Esophagus squamous epithelium (tissue), 4 donors: ENCODE measurements around the gene LDLRAD4.

ENCODE experiments used
- POLR2A ChIP-seq, 4 donors: fragments of 450-650 bp; IDR thresholded peaks; one replicate each; pipeline ENCODE4 v1.6.1; 2017; ENCODE audit warnings: antibody characterized with exemption in 4 of 4, mild to moderate bottlenecking in 4 of 4, moderate library complexity in 3 of 4
- TF ChIP-seq, protein P1 (sequence below), 6 experiments: fragments of 450-650 bp in 4 of 6; fragments of 200-600 bp in 2 of 6; sonication (generic) in 2 of 6; IDR thresholded peaks; one replicate each; pipeline ENCODE4 v1.5.1; 2016 to 2019; ENCODE audit warnings: antibody characterized with exemption in 6 of 6, mild to moderate bottlenecking in 4 of 6, moderate library complexity in 4 of 6

DNA sequence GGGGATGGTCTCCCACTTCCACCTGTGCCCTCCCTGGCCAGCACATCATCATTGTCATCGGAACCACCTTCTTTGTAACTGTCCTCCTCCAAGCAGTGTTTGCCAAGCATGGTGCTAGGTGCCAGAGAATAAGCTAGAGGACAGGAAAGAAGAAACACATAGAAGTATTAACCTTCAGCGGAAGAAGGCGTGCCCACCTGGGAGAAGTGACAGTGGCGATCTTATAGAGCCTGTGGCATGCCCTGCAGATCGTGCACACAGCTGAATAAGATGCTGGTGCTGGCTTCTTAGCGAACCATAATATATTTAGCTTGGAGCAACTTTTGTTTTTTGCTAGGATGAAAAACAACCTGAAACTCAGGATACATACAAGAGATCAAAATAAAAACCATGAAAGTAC is 359.8 kb downstream of the LDLRAD4 start:
- no peak for TF ChIP-seq POLR2A (IDR thresholded peaks at IDR 0.05)
- TF ChIP-seq, protein P1, sequence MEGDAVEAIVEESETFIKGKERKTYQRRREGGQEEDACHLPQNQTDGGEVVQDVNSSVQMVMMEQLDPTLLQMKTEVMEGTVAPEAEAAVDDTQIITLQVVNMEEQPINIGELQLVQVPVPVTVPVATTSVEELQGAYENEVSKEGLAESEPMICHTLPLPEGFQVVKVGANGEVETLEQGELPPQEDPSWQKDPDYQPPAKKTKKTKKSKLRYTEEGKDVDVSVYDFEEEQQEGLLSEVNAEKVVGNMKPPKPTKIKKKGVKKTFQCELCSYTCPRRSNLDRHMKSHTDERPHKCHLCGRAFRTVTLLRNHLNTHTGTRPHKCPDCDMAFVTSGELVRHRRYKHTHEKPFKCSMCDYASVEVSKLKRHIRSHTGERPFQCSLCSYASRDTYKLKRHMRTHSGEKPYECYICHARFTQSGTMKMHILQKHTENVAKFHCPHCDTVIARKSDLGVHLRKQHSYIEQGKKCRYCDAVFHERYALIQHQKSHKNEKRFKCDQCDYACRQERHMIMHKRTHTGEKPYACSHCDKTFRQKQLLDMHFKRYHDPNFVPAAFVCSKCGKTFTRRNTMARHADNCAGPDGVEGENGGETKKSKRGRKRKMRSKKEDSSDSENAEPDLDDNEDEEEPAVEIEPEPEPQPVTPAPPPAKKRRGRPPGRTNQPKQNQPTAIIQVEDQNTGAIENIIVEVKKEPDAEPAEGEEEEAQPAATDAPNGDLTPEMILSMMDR (IDR thresholded peaks at IDR 0.05), result no peak
